A673 (cell line): Measurements from ENCODE around the gene AATK.

Experiments
- CTCF ChIP-seq: fragments of 300-800, 200-600 bp; sonication (generic); conservative IDR thresholded peaks from 2 replicates; pipeline ENCODE4 v1.5.1; 2017; ENCODE audit warnings: low read depth, mild to moderate bottlenecking, antibody characterized with exemption, low read length, moderate library complexity, mixed read lengths
- EZH2 ChIP-seq: fragments of 200-600 bp; sonication (generic); IDR thresholded peaks from 2 replicates; pipeline ENCODE4 v1.6.1; 2017; ENCODE audit warnings: borderline replicate concordance, low read depth, mild to moderate bottlenecking, mixed read lengths, antibody characterized with exemption, low read length; ENCODE audit not compliant: poor library complexity, severe bottlenecking

GRCh38 chr17:81095383-81095762 is 70.6 kb downstream of the AATK start:
- TF ChIP-seq CTCF = no peak
- no peak for TF ChIP-seq EZH2
